ENCODE measurements around the gene FCAMR.

FCAMR gene

GRCh38 chr1:206912445-206913095, 57.7 kb downstream of the FCAMR start:
- peak in 41 of 56 donors; percentile 10 to 81 (median 34) for DNase-seq

GRCh38 chr1:206911064-206911663, 59.1 kb downstream of the FCAMR start:
- DNase-seq = peak in 1 of 56 donors; percentile 23

- DNase-seq = no peak
Observed at GRCh38 chr1:206909883-206910318, 60.4 kb downstream of the FCAMR start.

GRCh38 chr1:206909161-206909882, 60.9 kb downstream of the FCAMR start:
- peak in 7 of 56 donors; percentile 14 to 72 (median 27) for DNase-seq

- DNase-seq = no peak
Observed at GRCh38 chr1:206908038-206908437, 62.2 kb downstream of the FCAMR start.

Data from nucleus accumbens (tissue), 56 donors.